ENCODE data around the gene SIN3B. TPM values are rescaled to one million over a fixed set of nuclear protein-coding genes. Genes with fewer than 3 reads are reported as not detected.

Gene SIN3B
- total and polyA plus RNA-seq, 12 donors = 22.8 to 133 (median 35.9) TPM

DNA sequence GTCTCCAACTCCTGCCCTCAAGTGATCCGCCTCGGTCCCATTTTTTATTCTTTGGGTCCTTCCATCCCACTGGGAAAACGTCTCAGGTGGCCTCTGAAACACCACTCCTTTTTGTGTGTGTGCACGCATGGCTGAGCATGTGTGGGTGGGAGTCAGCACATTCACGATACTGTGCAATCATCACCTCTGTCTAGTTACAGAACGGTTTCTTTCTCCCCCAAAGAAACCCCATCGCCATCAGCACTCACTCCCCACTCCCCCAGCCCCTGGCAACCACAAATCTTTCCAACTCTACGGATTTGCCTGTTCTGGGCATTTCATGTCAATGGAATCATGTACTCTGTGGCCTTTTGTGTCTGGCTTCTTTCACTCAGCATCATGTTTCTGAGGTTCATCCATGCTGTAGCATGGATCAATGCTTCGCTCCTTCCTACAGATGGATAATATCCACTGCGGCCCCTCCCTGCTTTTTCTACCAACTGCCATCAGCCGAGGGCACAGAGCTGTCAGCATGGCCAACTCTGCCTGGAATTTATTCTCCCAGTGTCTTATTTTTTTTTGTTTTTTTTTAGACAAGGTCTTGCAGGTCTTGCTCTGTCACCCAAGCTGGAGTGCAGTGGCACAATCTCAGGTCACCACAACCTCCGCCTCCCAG is 69.3 kb downstream of the SIN3B start:
- Histone ChIP-seq H3K27ac (no peak overlapping the region), H3K4me3 (no peak overlapping the region), H3K27me3 (no peaks in the 10 kb centered on the region), H3K4me1 (replicated peaks in 1 of 2) (peaks cover 10 to 12% of the 10 kb centered on the region in 2 donors), H3K36me3 (replicated peaks in 1 of 2) (no peaks in the 10 kb centered on the region), H3K9me3 (replicated peaks in 1 of 3) (no peaks in the 10 kb centered on the region)
- WGBS, 4 donors = 90 to 95% (median 94%) methylated on average over 12 of the region's 12 CpGs
- TF ChIP-seq POLR2A (IDR thresholded peaks at IDR 0.05) = no peak
- TF ChIP-seq, protein P1, sequence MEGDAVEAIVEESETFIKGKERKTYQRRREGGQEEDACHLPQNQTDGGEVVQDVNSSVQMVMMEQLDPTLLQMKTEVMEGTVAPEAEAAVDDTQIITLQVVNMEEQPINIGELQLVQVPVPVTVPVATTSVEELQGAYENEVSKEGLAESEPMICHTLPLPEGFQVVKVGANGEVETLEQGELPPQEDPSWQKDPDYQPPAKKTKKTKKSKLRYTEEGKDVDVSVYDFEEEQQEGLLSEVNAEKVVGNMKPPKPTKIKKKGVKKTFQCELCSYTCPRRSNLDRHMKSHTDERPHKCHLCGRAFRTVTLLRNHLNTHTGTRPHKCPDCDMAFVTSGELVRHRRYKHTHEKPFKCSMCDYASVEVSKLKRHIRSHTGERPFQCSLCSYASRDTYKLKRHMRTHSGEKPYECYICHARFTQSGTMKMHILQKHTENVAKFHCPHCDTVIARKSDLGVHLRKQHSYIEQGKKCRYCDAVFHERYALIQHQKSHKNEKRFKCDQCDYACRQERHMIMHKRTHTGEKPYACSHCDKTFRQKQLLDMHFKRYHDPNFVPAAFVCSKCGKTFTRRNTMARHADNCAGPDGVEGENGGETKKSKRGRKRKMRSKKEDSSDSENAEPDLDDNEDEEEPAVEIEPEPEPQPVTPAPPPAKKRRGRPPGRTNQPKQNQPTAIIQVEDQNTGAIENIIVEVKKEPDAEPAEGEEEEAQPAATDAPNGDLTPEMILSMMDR (IDR thresholded peaks at IDR 0.05) = no peak
- intact Hi-C loops (cut with DNase I) = no loop called here
- DNase-seq = no peak

DNA sequence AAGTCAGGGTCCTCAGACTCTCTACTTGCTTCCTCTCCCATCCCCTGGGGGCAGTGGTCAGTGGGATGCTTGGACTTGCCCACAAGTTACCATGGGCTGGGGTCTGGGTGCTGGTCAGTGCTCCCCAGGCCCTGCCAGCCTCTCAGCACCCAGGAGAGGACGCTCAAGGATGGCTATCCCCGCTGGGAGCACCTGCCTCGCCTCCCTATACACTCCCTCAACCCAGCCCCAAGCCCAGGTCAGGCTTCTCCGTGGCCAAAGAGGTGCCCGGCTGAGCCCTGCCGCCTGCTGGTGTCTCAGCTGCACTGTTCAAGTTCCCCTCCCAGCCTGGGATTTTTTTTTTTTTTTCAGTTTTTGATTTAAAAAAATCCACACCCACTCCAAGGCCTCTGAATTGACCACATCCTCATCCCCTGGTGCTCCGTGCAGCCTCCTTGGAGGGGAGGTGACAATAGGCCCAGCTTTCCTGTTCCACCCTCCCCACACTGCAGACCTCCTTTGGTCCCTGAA is 70.4 kb downstream of the SIN3B start:
- peaks cover 10 to 12% of the 10 kb centered on the region in 2 donors for H3K4me1 ChIP-seq (replicated peaks in 1 of 2)
- no peaks in the 10 kb centered on the region for H3K27me3 ChIP-seq
- peak in 2 of 7 donors; percentile 43 to 63 for DNase-seq
- no peaks in the 10 kb centered on the region for H3K9me3 ChIP-seq (replicated peaks in 1 of 3)
- no peak for TF ChIP-seq POLR2A (IDR thresholded peaks at IDR 0.05)
- TF ChIP-seq, protein P1 (IDR thresholded peaks at IDR 0.05) = peak in 5 of 6 experiments; percentile 25 to 54 (median 53)
- WGBS, 4 donors = 38 to 49% (median 43%) methylated on average over 6 to 7 of the region's 7 CpGs
- no peak overlapping the region for H3K4me3 ChIP-seq
- H3K27ac ChIP-seq = no peak overlapping the region
- no peaks in the 10 kb centered on the region for H3K36me3 ChIP-seq (replicated peaks in 1 of 2)
- intact Hi-C loops (cut with DNase I) = loop anchor here (5.0 to 10.0 kb wide), 2 partner anchors 122 to 125 kb away; no protein-coding TSS in a partner anchor

DNA sequence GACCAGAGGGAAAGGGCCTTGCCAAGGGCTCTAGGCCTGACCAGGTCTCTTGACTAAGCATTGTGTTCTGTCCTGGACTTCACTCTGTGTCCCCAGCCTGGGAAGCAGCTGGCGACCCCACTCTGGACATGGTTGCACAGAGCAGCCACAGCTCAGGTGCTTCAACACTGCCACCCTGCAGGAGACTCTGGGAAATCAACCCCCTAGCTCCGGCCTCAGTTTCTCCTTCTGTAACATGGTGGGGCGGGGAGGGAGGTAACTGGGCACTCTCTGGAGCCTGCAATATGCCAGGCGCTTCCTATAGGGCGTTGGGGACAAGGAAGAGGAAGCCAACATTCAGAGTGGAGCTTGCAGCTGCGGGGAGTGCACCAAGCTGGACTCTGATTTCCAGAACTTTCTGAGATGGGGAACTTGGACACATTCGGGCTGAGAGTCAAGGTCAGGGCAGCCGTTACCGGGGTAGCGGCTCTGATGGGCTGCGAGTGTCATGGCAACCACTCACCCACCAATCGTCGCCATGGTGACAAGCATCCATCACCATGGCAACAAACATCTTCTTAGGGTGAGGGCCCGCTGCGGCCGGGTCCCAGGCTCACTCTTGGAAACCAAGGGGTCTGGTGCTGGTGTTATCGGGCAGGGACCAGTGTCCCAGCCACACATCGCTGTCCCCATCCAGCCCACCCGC is 72.4 kb downstream of the SIN3B start:
- no peak overlapping the region for H3K27ac ChIP-seq
- DNase-seq = no peak
- no peaks in the 10 kb centered on the region for H3K36me3 ChIP-seq (replicated peaks in 1 of 2)
- intact Hi-C loops (cut with DNase I) = loop anchor here (5.0 to 10.0 kb wide), 2 partner anchors 124 to 127 kb away; no protein-coding TSS in a partner anchor
- H3K27me3 ChIP-seq = no peaks in the 10 kb centered on the region
- peaks cover 1 to 5% of the 10 kb centered on the region in 2 donors for H3K4me1 ChIP-seq (replicated peaks in 1 of 2)
- TF ChIP-seq, protein P1 (IDR thresholded peaks at IDR 0.05) = no peak
- no peak for TF ChIP-seq POLR2A (IDR thresholded peaks at IDR 0.05)
- H3K9me3 ChIP-seq (replicated peaks in 1 of 3) = no peaks in the 10 kb centered on the region
- WGBS, 4 donors = 74 to 83% (median 80%) methylated on average over 11 to 19 of the region's 19 CpGs
- no peak overlapping the region for H3K4me3 ChIP-seq

DNA sequence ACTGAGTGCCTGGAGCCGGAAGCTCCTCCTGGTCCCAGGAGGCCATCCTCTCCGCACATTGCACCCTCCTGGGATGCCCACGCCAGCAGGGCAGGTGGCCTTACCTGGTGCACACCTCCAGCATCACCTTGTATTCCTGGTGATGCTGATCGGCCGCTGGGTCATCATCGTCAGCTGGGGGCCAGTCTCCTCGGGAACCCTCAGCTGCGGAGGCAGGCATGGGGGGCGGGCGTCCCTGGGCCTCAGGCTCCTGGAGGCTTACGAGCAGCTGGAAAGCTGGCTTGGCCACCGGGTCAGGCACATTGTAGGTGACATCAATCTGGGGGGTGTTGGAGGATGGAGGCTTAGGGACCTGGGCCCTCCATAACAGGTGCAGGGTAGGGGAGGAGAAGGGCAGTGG is 73.3 kb downstream of the SIN3B start:
- no peaks in the 10 kb centered on the region for H3K27me3 ChIP-seq
- TF ChIP-seq, protein P1 (IDR thresholded peaks at IDR 0.05) = no peak
- TF ChIP-seq POLR2A (IDR thresholded peaks at IDR 0.05) = no peak
- WGBS, 4 donors = 88 to 96% (median 92%) methylated on average over 5 to 12 of the region's 12 CpGs
- peaks cover 0 to 4% of the 10 kb centered on the region in 2 donors for H3K4me1 ChIP-seq (replicated peaks in 1 of 2)
- DNase-seq = no peak
- no peaks in the 10 kb centered on the region for H3K9me3 ChIP-seq (replicated peaks in 1 of 3)
- intact Hi-C loops (cut with DNase I) = loop anchor here (5.0 to 10.0 kb wide), 2 partner anchors 125 to 128 kb away; no protein-coding TSS in a partner anchor
- H3K36me3 ChIP-seq (replicated peaks in 1 of 2) = no peaks in the 10 kb centered on the region
- H3K27ac ChIP-seq = no peak overlapping the region
- H3K4me3 ChIP-seq = no peak overlapping the region

Data from adrenal gland (tissue), 12 donors.